Heart left ventricle (tissue), 13 donors: ENCODE results near the gene PPP1R17.

Experiments used
- CTCF ChIP-seq, 12 donors: fragments of 200-600 bp; sonication (generic) in 4 of 12; IDR thresholded peaks; one replicate each; pipeline versions ENCODE4 v1.5.0 to v1.8.0; 2018 to 2022; ENCODE audit warnings: antibody characterized with exemption in 12 of 12, mild to moderate bottlenecking in 5 of 12
- POLR2A ChIP-seq, 2 donors: fragments of 450-650 bp; IDR thresholded peaks; one replicate each; pipeline ENCODE4 v1.6.1; 2017; ENCODE audit warnings: antibody characterized with exemption in 2 of 2, mild to moderate bottlenecking in 2 of 2, moderate library complexity in 2 of 2
- donor health status: ischemic (EF 13 %, LVEDD 7.1; RV severe dilation, severe dysfunction).
- donor health status: DM: no; HTN: yes; CAD: no.
- donor health status: DM: no; HTN: no; CAD: no.
- donor health status: ischemic (EF 25% LVEDD 6.9; RV normal size, moderate dysfunction).
- donor health status: ischemic (EF 25% LVEDD 5.7; RV mildly dilated, moderate dysfunction).
- donor health status: ischemic (EF 35%, LVEDD 5.7; RV mildly dilated, moderate dysfunction).
- donor health status: nonischemic (EF 11% LVEDD 7.7; RV severe dilation, severe dysfunction).
- donor health status: DM: yes; HTN: yes; CAD: no.
- donor health status: PGD.
- donor health status: ischemic (EF 29% LVEDD 5.4; RV normal size, mild dysfunction).
- donor health status: nonischemic (EF 23%, LVEDD 6.1; RV moderate dilation, normal function).

GRCh38 chr7:31741852-31742251, 54.8 kb downstream of the PPP1R17 start:
- TF ChIP-seq CTCF (IDR thresholded peaks at IDR 0.05) (no peak), POLR2A (IDR thresholded peaks at IDR 0.05) (no peak)
